SK-N-MC (cell line): ENCODE data around the gene PPM1J.

Source experiments
- EZH2 ChIP-seq: fragments of 200-600 bp; sonication (generic); IDR thresholded peaks from one replicate; pipeline ENCODE4 v1.6.1; 2017; ENCODE audit warnings: antibody characterized with exemption
- POLR2AphosphoS5 ChIP-seq: IDR thresholded peaks from 2 replicates; pipeline ENCODE4 v1.6.1; 2012; ENCODE audit warnings: mild to moderate bottlenecking, low read depth, low read length, borderline replicate concordance

DNA sequence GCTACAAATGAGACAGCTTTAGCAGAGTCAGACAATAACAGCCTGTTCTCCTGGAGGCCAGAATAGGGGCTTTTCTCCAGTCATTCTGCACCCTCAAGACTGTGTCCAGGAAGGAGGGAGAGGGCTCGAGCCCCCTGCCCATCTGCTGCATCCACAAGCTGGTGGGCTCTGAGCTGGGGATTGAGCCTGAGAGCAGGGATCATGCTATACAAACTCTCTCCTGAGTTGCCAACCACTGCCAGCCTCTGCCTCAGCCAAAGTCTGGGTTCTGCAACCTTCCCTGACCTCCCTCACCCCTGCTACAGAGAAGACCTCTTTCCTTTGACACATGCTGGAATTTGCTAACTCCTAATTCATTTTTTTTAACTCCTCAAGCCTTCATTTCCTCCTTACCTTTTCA, 14.8 kb upstream of the PPM1J start:
- no peak for TF ChIP-seq POLR2AphosphoS5
- no peak for TF ChIP-seq EZH2
